SH-SY5Y (cell line): ENCODE data around the gene LYZL1.

Experiments
- GATA2 ChIP-seq: IDR thresholded peaks from 2 replicates; pipeline ENCODE4 v1.6.1; 2011; ENCODE audit warnings: mild to moderate bottlenecking, low read depth, low read length
- GATA3 ChIP-seq: IDR thresholded peaks from 2 replicates; pipeline ENCODE4 v1.6.1; 2011; ENCODE audit warnings: low read depth, mild to moderate bottlenecking, low read length, moderate library complexity

DNA sequence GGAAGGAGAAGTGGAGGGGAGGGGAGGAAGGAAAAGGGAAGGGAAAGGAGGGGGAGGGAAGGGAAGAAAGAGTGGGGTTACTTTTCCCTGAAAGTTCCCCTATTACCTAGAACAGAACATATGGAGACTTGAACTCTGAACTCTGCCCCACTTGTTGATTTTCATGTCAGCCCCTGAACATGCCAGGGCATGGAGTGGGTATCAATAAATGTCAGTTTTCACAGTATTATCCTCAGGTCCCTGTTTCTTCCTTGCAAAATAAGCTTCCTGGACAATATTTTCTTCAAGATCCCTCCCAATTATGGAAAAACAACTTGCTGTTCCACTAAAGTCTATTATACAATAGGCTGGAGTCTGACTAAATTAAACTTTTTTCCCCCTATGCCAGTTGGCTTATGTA lies 46.9 kb upstream of the LYZL1 start:
- TF ChIP-seq GATA2: no peak
- no peak for TF ChIP-seq GATA3
